VCaP (cell line): ENCODE results near the gene PCSK5.

Experiments
- H3K27ac ChIP-seq: fragments of 450-650 bp; 2 replicates; pipeline ENCODE4 v1.5.1; 2017
- CTCF ChIP-seq: fragments of 450-650 bp; conservative IDR thresholded peaks from 2 replicates; pipeline ENCODE4 v1.5.1; 2017; ENCODE audit warnings: mild to moderate bottlenecking, moderate library complexity

PCSK5 gene

DNA sequence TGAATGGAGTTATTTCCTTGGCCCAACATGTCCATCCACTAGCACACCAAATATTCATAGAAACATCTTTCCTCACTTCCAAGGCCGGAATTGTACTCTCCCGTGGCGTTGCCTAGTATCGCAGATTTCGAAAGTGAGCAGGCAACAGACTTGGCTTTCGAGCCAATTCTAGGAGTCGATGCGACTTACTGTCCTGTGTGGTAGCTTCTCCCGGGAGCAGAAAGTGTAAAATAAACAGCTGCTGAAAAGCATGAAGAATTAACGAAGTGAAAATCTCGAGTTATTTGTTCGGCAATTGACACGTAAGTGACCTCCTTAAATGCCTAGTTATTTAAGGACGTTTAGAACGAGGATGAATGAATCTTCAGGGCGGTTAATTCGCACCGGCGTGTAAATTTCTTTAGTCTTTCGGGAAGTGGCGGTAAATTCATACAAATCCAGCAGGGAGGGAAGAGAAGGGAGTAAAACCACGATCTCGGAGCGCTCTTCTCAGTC, 449 bp upstream of the PCSK5 start:
- TF ChIP-seq CTCF = no peak
- H3K27ac ChIP-seq = peak overlapping the region; percentile 42

DNA sequence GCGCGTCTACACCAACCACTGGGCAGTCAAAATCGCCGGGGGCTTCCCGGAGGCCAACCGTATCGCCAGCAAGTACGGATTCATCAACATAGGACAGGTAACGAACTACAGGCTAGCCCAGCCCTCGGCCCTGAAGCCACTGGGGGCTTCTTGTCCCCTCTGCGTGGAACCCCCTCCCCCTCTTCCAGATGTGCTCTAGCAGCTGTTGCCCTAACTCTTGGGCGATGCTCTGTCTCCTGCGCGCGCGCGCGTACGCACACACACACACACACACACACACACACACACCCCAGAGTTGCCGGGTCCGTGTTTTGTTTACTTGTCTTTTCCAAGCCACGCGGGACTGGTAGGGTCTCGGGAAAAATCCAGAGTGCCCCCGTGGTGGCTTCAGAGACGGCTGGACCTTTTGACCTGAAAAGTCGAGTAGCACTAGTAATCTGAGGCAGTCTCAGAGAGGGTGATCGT, 836 bp downstream of the PCSK5 start:
- peak overlapping the region; percentile 42 for H3K27ac ChIP-seq

GRCh38 chr9:75891771-75892215, 1.3 kb downstream of the PCSK5 start:
- TF ChIP-seq CTCF = no peak
- no peak overlapping the region for H3K27ac ChIP-seq

More for the DNA sequence above, 836 bp downstream of the PCSK5 start:
- no peak for TF ChIP-seq CTCF

- no peak overlapping the region for H3K27ac ChIP-seq
- no peak for TF ChIP-seq CTCF
Measured at GRCh38 chr9:75892216-75892911, 1.9 kb downstream of the PCSK5 start.

DNA sequence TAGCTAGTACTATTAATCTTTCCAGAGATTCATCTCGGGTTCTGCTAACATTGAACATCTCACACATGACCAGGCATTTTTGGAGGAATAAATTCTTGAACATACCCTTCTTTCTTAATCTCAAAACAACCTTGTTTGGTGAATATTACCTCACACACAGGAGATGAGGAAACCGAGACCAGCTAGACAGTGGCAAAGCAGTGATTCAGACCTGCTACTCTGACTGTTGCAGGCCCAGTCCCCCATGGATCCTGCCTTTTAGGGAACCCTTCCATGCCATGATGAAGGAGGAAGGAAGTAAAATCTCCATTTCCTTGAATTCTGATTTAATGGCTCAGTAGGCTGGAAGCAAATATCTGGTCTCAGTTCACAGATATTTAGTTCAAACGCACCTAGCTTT, 2.6 kb downstream of the PCSK5 start:
- no peak overlapping the region for H3K27ac ChIP-seq
- TF ChIP-seq CTCF = no peak

DNA sequence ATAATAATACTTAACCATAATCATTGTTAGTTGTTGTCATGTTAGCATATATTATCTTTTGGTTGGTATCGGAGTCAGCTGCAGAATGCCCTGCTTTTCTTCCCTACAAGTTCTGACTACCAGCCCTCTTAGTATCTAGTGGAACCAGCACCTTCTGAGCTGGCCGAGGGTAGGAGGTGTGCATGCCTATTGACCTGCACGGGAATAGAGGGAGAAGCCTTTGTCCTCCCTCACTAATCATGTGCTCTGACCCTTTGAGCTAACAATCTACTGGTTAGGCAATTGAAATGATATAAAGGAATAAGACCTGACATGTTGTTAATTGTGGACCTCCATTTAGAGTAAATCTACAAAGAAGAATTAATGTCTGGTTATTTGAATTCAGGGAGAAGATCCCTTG, 4.1 kb downstream of the PCSK5 start:
- no peak overlapping the region for H3K27ac ChIP-seq
- no peak for TF ChIP-seq CTCF

GRCh38 chr9:75895112-75895511, 4.6 kb downstream of the PCSK5 start:
- no peak overlapping the region for H3K27ac ChIP-seq
- TF ChIP-seq CTCF = no peak
